Neuronal stem cell (in vitro differentiated cells): Measurements from ENCODE around the gene XRRA1.

Experiments used
- DNase-seq: peaks from one replicate; pipeline ENCODE4 v3.0.0-alpha.2; 2013; ENCODE audit warnings: low spot score
- H2AFZ ChIP-seq: one replicate; pipeline ENCODE4 v1.6.1; 2013; ENCODE audit warnings: mild to moderate bottlenecking, low read length, inconsistent platforms
- H2AK5ac ChIP-seq: 2 replicates; pipeline ENCODE4 v1.6.1; 2013; ENCODE audit warnings: low read depth, mild to moderate bottlenecking, inconsistent platforms, low read length, moderate library complexity, mixed read lengths
- H2BK120ac ChIP-seq: 2 replicates; pipeline ENCODE4 v1.6.1; 2013; ENCODE audit warnings: low read depth, mild to moderate bottlenecking, inconsistent platforms, low read length, moderate library complexity, mixed read lengths
- H2BK12ac ChIP-seq: one replicate; pipeline ENCODE4 v1.6.1; 2013; ENCODE audit warnings: low read length, inconsistent platforms
- H2BK15ac ChIP-seq: 2 replicates; pipeline ENCODE4 v1.6.1; 2013; ENCODE audit warnings: mild to moderate bottlenecking, low read length, inconsistent platforms, mixed read lengths
- H2BK5ac ChIP-seq: one replicate; pipeline ENCODE4 v1.6.1; 2013; ENCODE audit warnings: inconsistent platforms, mild to moderate bottlenecking, low read length, moderate library complexity
- H3K14ac ChIP-seq: one replicate; pipeline ENCODE4 v1.6.1; 2013; ENCODE audit warnings: low read length, inconsistent platforms
- H3K18ac ChIP-seq: 2 replicates; pipeline ENCODE4 v1.6.1; 2013; ENCODE audit warnings: low read length, inconsistent platforms
- H3K23ac ChIP-seq: 2 replicates; pipeline ENCODE4 v1.6.1; 2013; ENCODE audit warnings: low read depth, mild to moderate bottlenecking, mixed read lengths, low read length, inconsistent platforms; ENCODE audit not compliant: poor library complexity
- H3K27ac ChIP-seq: replicated peaks from 3 replicates; pipeline ENCODE4 v1.5.1; 2013; ENCODE audit warnings: low read length, inconsistent platforms
- H3K27me3 ChIP-seq, 3 experiments: 2 replicates each; pipeline ENCODE4 v1.6.1; 2013; ENCODE audit warnings: low read length in 3 of 3, mild to moderate bottlenecking in 2 of 3, inconsistent platforms in 1 of 3, low read depth in 1 of 3, mixed read lengths in 1 of 3, moderate library complexity in 1 of 3; ENCODE audit not compliant: control insufficient read depth in 3 of 3, insufficient read depth in 3 of 3
- H3K36me3 ChIP-seq, 2 donors: replicated peaks in 1 of 2; 2 replicates each; pipeline ENCODE4 v1.6.1; 2013; ENCODE audit warnings: low read length in 2 of 2; ENCODE audit not compliant: control insufficient read depth in 2 of 2, insufficient read depth in 2 of 2
- H3K4ac ChIP-seq: 2 replicates; pipeline ENCODE4 v1.6.1; 2013; ENCODE audit warnings: inconsistent platforms, mild to moderate bottlenecking, low read length, moderate library complexity
- H3K4me1 ChIP-seq, 2 donors: 1 replicate in 1 of 2; 2 replicates in 1 of 2; pipeline ENCODE4 v1.6.1; 2013; ENCODE audit warnings: low read length in 2 of 2, low read depth in 1 of 2; ENCODE audit not compliant: control insufficient read depth in 2 of 2, insufficient read depth in 1 of 2
- H3K4me2 ChIP-seq: one replicate; pipeline ENCODE4 v1.6.1; 2013; ENCODE audit warnings: mild to moderate bottlenecking, low read length, inconsistent platforms; ENCODE audit not compliant: insufficient read depth, poor library complexity, severe bottlenecking
- H3K4me3 ChIP-seq, 2 donors: 2 replicates each; pipeline ENCODE4 v1.5.1; 2013; ENCODE audit warnings: low read length in 2 of 2, mild to moderate bottlenecking in 2 of 2, inconsistent platforms in 1 of 2, moderate library complexity in 1 of 2
- H3K79me1 ChIP-seq: one replicate; pipeline ENCODE4 v1.6.1; 2013; ENCODE audit warnings: low read depth, mild to moderate bottlenecking, inconsistent platforms, low read length, moderate library complexity
- H3K9ac ChIP-seq: one replicate; pipeline ENCODE4 v1.6.1; 2013; ENCODE audit warnings: mild to moderate bottlenecking, low read depth, low read length, inconsistent platforms; ENCODE audit not compliant: poor library complexity
- H3K9me3 ChIP-seq, 2 donors: replicated peaks in 1 of 2; 2 replicates each; pipeline versions ENCODE3 to v1.6.1; 2013; ENCODE audit warnings: low read length in 2 of 2, mild to moderate bottlenecking in 2 of 2, inconsistent platforms in 1 of 2, low read depth in 1 of 2, mixed read lengths in 1 of 2, moderate library complexity in 1 of 2; ENCODE audit not compliant: control insufficient read depth in 2 of 2, insufficient read depth in 1 of 2
- H4K8ac ChIP-seq: one replicate; pipeline ENCODE4 v1.6.1; 2013; ENCODE audit warnings: low read depth, mild to moderate bottlenecking, inconsistent platforms, low read length, moderate library complexity
- H4K91ac ChIP-seq: one replicate; pipeline ENCODE4 v1.6.1; 2013; ENCODE audit warnings: low read length, low read depth, mild to moderate bottlenecking, inconsistent platforms; ENCODE audit not compliant: poor library complexity
- WGBS, 2 donors: extraction: QIAGEN DNeasy Blood & Tissue Kit; methylation state at CpG; one replicate each; pipeline ENCODE4 v1.1.7; 2013; ENCODE audit warnings: missing lambda C conversion rate in 2 of 2, mixed read lengths in 1 of 2; ENCODE audit not compliant: insufficient read length in 2 of 2, insufficient replicate concordance in 1 of 2; ENCODE audit errors: extremely low coverage in 2 of 2; 5-methylcytosine and 5-hydroxymethylcytosine counted together

Gene XRRA1

DNA sequence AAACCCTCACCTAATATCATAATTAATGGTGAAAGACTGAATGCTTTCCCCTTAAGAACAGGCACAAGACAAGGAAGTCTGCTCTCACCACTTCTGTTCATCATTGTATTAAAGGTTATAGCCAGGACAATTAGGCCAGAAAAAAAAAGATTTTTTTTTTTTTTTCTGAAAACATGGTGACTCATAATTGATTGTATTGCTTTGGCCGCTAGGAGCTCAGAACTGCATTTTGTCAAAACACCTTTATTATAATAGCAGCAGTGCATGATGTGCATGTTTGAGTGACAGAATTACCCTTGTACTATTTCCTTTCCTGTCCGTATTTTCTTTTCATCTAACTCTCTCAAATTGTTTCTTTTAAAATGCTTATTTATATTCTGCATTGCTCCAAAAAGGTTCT, 102.1 kb downstream of the XRRA1 start:
- no peaks in the 10 kb centered on the region for H3K79me1 ChIP-seq
- H3K4me2 ChIP-seq = no peak overlapping the region
- H3K9me3 ChIP-seq = no peaks in the 10 kb centered on the region
- H3K18ac ChIP-seq = no peak overlapping the region
- no peak overlapping the region for H4K91ac ChIP-seq
- no peak for DNase-seq
- peaks cover 6 to 10% of the 10 kb centered on the region in 2 donors for H3K4me1 ChIP-seq
- no CpG with 5 or more reads among the region's 2 CpGs for WGBS, 2 donors
- peaks cover 15 to 75% of the 10 kb centered on the region in 2 donors for H3K36me3 ChIP-seq
- H3K27ac ChIP-seq = no peak overlapping the region
- H3K4me3 ChIP-seq = no peak overlapping the region
- H2BK12ac ChIP-seq = no peak overlapping the region
- H3K4ac ChIP-seq = no peak overlapping the region
- no peak overlapping the region for H2BK15ac ChIP-seq
- H3K14ac ChIP-seq = no peak overlapping the region
- no peak overlapping the region for H4K8ac ChIP-seq
- H3K23ac ChIP-seq = no peak overlapping the region
- H2BK120ac ChIP-seq = no peak overlapping the region
- no peak overlapping the region for H2AK5ac ChIP-seq
- no peaks in the 10 kb centered on the region for H3K27me3 ChIP-seq
- H2AFZ ChIP-seq = no peak overlapping the region
- no peak overlapping the region for H2BK5ac ChIP-seq
- no peak overlapping the region for H3K9ac ChIP-seq

DNA sequence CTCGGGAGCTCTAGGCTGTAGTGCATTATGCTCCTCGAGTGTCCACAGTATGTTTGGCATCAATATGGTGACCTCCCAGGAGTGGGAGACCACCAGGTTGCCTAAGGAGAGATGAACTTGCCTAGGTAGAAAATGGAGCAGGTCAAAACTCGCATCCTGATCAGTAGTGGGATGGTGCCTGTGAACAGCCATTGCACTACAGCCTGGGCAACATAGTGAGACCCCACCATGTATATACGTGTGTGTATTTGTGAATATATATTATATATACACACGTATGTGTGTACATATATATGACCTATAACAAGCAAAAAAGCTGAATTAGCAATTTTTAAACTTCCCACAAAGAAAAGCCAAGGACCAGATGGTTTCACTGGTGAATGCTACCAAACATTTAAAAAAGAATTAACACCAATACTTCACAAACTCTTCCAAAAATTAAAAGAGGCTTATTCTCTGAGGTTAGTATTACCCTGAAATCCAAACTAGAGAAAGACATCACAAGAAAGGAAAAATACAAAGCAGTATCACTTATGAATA, 102.8 kb downstream of the XRRA1 start:
- H3K4me1 ChIP-seq = peaks cover 6 to 10% of the 10 kb centered on the region in 2 donors
- H3K9me3 ChIP-seq = no peaks in the 10 kb centered on the region
- H3K18ac ChIP-seq = no peak overlapping the region
- no peak overlapping the region for H3K4ac ChIP-seq
- H2BK5ac ChIP-seq = no peak overlapping the region
- no peak overlapping the region for H2BK15ac ChIP-seq
- no peak overlapping the region for H2AK5ac ChIP-seq
- no CpG with 5 or more reads among the region's 5 CpGs for WGBS, 2 donors
- no peak overlapping the region for H3K4me3 ChIP-seq
- no peak overlapping the region for H2BK120ac ChIP-seq
- no peak overlapping the region for H3K14ac ChIP-seq
- no peak overlapping the region for H3K9ac ChIP-seq
- H4K91ac ChIP-seq = no peak overlapping the region
- H2AFZ ChIP-seq = no peak overlapping the region
- H3K23ac ChIP-seq = no peak overlapping the region
- H2BK12ac ChIP-seq = no peak overlapping the region
- no peak for DNase-seq
- H3K79me1 ChIP-seq = no peaks in the 10 kb centered on the region
- no peak overlapping the region for H4K8ac ChIP-seq
- H3K27ac ChIP-seq = no peak overlapping the region
- peaks cover 15 to 75% of the 10 kb centered on the region in 2 donors for H3K36me3 ChIP-seq
- no peaks in the 10 kb centered on the region for H3K27me3 ChIP-seq
- H3K4me2 ChIP-seq = no peak overlapping the region

DNA sequence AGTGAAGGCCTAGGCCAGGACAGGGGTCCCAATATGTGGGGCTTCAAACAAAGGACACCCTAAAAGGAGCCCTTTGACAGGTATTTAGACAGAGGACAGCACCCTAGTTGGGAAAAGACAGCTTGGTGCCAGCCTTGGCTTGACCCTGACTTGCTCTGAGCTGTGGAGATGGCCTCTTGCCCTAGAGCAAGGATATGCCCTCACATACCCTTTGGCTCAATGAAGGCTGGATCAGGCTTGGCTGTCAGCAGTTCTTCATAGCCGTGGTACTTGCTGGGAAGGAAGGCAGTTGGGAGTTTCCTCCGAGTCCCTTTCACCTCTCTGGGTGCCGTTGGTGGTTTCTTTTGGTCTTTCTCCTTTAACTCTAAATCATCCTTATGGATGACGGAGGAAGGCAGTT, 104.0 kb downstream of the XRRA1 start:
- H3K14ac ChIP-seq = no peak overlapping the region
- H2BK5ac ChIP-seq = no peak overlapping the region
- H3K4me1 ChIP-seq = peaks cover 9% of the 10 kb centered on the region in 2 donors
- H2AFZ ChIP-seq = no peak overlapping the region
- no peaks in the 10 kb centered on the region for H3K79me1 ChIP-seq
- DNase-seq = no peak
- H3K27ac ChIP-seq = no peak overlapping the region
- no peaks in the 10 kb centered on the region for H3K27me3 ChIP-seq
- no peak overlapping the region for H2BK120ac ChIP-seq
- H2AK5ac ChIP-seq = no peak overlapping the region
- no peak overlapping the region for H3K4ac ChIP-seq
- no peak overlapping the region for H3K9ac ChIP-seq
- H3K4me2 ChIP-seq = no peak overlapping the region
- H4K91ac ChIP-seq = no peak overlapping the region
- H2BK12ac ChIP-seq = no peak overlapping the region
- peaks cover 15 to 79% of the 10 kb centered on the region in 2 donors for H3K36me3 ChIP-seq
- no peak overlapping the region for H3K4me3 ChIP-seq
- H2BK15ac ChIP-seq = no peak overlapping the region
- no CpG with 5 or more reads among the region's 4 CpGs for WGBS, 2 donors
- no peaks in the 10 kb centered on the region for H3K9me3 ChIP-seq
- H3K18ac ChIP-seq = no peak overlapping the region
- no peak overlapping the region for H4K8ac ChIP-seq
- no peak overlapping the region for H3K23ac ChIP-seq

DNA sequence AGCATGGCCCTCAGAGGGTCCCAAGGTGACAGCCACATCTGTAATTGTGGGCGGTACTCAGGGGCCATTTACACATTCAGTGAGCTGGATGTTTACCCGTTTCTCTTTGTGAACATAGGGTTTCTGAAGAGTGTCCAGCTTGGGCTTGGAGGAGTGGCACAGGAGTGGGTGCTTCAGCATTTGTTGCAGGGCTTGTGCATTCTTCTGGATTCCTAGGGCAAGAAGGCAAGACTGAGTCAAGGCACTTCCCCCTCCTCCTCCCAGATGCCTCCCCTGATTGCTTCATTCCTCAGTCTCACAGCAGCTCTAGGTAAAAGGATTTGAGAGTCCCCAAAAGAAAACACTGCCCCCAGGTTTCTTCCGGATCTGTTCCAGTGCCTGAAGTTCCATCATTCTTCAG, 104.8 kb downstream of the XRRA1 start:
- Histone ChIP-seq H3K14ac (no peak overlapping the region), H3K27ac (no peak overlapping the region), H3K27me3 (no peaks in the 10 kb centered on the region), H4K8ac (no peak overlapping the region), H3K36me3 (peaks cover 15 to 87% of the 10 kb centered on the region in 2 donors), H3K4me3 (no peak overlapping the region), H3K4ac (no peak overlapping the region), H3K18ac (no peak overlapping the region), H3K4me2 (no peak overlapping the region), H3K79me1 (no peaks in the 10 kb centered on the region), H2BK5ac (no peak overlapping the region), H2AK5ac (no peak overlapping the region), H2BK120ac (no peak overlapping the region), H3K23ac (no peak overlapping the region), H4K91ac (no peak overlapping the region), H2BK12ac (no peak overlapping the region), H3K9ac (no peak overlapping the region), H3K4me1 (peaks cover 3 to 4% of the 10 kb centered on the region in 2 donors), H3K9me3 (no peaks in the 10 kb centered on the region), H2AFZ (no peak overlapping the region), H2BK15ac (no peak overlapping the region)
- WGBS, 2 donors = no CpG with 5 or more reads among the region's 3 CpGs
- no peak for DNase-seq
